HPDE6-E6E7 (cell line): ENCODE results near the gene C2orf72.
"Not testable (repeated sequence)": the region's sequence is repeated elsewhere in the genome, so short reads cannot be mapped to it uniquely, and the experiment has no call there.

Experiments
- DNase-seq: peaks from one replicate; pipeline ENCODE4 v3.0.0; 2011; ENCODE audit warnings: missing footprints; ENCODE audit errors: extremely low spot score

C2orf72 gene

GRCh38 chr2:231015478-231015877, 21.8 kb upstream of the C2orf72 start:
- DNase-seq = no peak

DNA sequence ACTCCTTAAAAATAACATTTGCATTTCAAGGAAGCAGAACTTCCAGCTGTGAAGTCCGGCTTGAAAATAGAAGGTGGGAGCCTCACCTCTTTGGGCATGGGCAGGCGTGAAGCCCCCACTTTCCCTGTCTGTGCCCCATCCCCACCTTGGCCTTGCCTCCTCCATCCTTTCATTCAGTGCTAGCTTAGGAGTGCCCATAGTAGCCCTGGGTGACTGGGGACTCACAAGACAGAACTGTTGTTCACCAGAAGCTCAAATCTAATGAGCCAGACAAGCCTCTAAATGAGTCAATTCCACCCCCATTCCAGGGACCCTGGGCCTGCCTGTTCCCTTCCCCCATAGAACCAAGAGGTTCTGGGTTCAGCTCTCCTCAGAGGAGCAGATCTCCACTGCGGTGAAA, 21.4 kb upstream of the C2orf72 start:
- DNase-seq = no peak

GRCh38 chr2:231016566-231017230, 20.6 kb upstream of the C2orf72 start:
- DNase-seq = no peak

GRCh38 chr2:231017231-231017598, 20.1 kb upstream of the C2orf72 start:
- no peak for DNase-seq

DNA sequence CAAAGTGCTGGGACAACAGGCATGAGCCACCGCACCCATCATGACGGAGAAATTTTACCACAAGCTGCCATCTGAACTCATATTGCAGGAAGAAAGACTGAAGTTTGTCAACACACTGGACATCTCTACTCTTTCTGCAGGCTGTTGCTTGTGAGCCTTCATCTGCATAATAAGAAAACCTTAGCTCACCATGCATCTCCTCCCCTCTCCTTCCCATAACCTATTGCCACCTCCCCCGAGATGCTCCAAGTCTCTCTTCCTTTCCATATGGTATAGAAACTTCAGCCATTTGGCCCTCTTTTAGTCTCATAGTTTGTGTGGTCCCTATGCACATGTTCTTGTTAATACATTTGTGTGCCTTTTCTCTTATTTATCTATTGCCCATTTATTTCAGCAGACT, 19.1 kb upstream of the C2orf72 start:
- no peak for DNase-seq

GRCh38 chr2:231025059-231025458, 12.3 kb upstream of the C2orf72 start:
- DNase-seq = not testable (repeated sequence)

GRCh38 chr2:231028889-231029288, 8.4 kb upstream of the C2orf72 start:
- DNase-seq = no peak

DNA sequence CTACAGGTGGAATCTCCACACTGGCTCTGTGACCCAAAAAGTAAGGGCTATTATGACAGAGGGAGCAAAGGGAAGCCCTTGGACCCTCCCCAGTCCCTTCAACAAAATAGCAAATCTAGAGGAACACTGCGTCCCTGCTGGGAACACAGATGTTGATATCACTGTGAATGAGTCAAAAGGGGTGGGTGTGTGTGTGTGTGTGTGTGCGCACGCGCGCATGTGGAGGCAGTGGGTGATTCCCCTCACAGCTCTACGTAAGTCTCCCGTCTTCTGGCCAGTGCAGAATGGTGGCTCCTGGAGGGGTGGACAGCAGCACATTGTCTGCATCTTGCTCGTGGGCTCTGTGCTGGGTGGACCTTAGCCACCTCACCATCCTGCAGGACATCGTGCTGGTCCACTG, 7.8 kb upstream of the C2orf72 start:
- no peak for DNase-seq

DNA sequence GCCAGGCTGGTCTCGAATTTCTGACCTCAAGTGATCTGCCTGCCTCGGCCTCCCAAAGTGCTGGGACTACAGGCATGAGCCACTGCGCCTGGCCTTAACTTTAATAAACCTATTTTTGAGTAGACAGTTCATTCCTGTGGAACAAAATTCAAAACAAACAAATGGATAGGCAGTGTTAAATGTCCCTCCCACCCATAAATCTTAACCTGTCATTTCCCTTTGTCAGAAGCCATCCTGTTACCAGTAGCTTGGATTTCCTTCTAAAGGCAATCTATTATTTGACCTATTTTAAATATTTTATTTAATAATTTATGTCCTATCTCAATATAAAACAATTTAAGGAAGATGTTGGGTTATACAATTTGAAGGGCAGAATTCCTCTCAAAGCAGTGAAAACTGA, 6.6 kb upstream of the C2orf72 start:
- DNase-seq = no peak

DNA sequence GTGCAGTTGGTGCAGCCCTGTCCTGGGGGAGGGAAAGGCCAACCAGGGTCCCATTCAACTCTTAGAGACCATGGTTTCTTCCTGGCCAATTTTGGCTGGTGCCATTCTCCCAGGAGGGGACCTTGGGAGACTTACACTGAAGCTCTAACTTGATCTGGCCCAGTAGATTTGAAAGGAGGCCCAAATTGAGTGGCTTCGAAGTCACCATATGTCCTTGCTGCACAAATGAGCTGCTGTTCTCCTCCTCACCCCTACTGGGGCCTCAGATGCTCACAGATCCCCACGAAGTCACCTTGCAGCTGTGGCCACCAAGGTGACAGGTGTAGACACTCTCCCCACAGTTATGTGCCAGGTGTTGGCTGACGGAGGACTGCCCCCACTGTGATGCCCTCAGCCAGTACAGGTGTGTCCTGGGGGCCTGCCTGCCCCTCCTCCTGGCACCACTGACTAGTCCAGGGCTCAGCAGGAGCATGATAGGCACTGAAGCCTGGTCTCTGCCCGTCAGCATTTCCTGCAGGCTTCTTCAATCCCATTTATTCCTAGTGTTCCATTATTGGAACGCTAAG, 4.7 kb upstream of the C2orf72 start:
- no peak for DNase-seq

- no peak for DNase-seq
Observed at GRCh38 chr2:231033147-231034132, 3.9 kb upstream of the C2orf72 start.

GRCh38 chr2:231034291-231034882, 2.9 kb upstream of the C2orf72 start:
- DNase-seq = no peak

DNA sequence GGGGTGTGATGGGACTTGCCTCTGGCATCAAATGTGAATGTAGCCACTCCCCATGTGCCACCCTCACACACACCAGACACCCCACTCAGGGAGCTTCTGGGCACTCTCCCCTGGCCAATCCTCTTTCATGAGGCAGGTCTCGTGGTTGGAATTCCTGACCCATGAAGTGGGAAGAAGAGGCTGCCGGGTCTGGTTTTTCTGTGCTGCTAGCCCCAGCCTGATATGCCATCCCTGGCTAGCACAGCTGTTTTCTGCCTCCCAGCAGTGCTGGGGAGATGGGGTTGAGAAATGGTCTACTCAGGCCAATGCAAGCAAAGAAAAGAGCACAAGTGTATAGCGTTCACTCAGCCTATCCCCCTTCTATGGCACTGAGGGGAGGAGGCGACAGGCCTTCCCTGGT, 1.2 kb upstream of the C2orf72 start:
- DNase-seq = no peak

DNA sequence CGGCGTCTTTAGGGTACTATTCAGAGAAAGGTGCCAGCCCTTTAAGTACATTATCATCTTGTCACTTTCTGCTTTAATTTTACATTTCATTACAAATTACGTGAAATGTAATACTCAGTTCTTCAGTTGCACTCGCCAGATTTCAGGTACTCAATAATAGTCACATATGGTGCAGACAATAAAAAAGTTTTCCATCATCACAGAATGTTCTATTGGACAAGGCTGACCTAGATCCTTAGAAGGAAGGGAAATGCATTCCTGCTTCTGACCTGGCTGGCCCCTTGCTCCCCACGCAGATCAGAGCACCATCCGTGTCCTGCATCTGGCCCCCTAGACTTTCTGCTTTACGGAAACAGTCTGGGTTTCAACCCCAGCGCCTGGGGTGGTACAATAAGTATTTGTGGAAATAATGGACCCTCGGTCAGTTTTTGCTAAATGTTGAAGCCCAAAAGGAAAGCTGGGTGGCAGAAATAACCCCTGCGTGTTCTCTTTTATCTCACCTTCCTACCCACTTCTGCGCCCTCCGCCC, 681 bp upstream of the C2orf72 start:
- no peak for DNase-seq

- no peak for DNase-seq
Observed at GRCh38 chr2:231037731-231038482, 584 bp downstream of the C2orf72 start.

DNA sequence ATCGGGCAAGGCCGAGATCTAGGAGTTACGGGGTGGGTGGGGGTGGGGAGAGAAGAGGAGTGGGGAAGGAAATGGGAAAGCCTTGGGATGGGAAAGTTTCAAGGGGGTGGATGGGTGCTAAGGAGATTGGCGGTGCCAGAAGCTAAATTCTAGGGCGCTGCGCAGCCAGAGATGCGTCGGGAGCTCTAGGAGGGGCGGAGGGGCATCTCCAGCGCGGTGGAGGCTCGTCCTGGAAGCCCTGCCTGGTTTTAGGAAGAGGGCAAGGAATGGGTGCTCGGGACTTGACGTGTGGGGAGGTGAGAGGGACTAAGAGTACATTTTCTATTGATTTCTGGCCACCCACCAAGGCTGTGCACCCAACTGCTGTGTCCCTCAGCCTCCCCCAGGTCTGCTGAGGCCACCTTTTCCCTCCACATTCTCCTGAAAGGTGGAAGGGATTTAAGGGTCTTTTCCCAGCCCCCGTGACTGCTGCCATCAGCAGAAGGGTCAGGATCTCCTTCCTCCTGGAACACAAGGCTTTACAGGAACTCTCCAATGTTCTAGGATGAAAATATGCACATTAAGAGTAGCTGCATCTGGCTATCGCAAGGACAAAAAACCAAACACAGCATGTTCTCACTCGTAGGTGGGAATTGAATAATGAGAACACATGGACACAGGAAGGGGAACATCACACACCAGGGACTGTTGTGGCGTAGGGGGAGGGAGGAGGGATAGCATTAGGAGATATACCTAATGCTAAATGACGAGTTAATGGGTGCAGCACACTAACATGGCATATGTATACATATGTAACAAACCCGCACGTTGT, 1.4 kb downstream of the C2orf72 start:
- no peak for DNase-seq

- no peak for DNase-seq
Observed at GRCh38 chr2:231039294-231039664, 2.0 kb downstream of the C2orf72 start.

DNA sequence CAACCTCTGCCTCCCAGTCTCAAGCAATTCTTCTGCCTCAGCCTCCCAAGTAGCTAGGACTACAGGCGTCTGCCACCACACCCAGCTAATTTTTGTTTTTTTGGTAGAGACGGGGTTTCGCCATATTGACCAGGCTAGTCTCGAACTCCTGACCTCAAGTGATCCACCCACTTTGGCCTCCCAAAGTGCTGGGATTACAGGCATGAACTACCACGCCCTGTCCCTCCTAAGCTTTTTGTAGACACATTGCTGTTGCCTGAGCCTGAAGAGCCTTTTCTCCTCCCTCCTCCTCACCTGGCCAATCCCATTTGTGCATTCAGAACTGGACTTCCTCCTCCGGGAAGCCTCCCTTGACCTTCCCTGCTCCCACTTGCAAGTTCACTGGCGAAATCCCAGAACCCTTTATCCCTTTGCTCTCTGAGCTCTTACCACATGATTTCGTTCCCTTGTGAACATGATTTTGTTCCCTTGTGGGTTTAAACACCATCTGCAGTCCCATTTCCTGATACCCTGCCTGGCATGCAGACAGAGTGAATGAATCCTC, 2.6 kb downstream of the C2orf72 start:
- no peak for DNase-seq

GRCh38 chr2:231041061-231041689, 3.9 kb downstream of the C2orf72 start:
- no peak for DNase-seq

- no peak for DNase-seq
Observed at GRCh38 chr2:231043796-231044195, 6.5 kb downstream of the C2orf72 start.
